PC-3 (cell line): Measurements from ENCODE around the gene TEX28. TPM values are rescaled to one million over a fixed set of nuclear protein-coding genes. Genes with fewer than 3 reads are reported as not detected.

ENCODE experiments used
- ATAC-seq: fragments of 200-7000 bp; cut with Tn5 transposase; 2 replicates; pipeline ENCODE4 v1.9.1; 2020; ENCODE audit warnings: mild to moderate bottlenecking, moderate library complexity
- BruUV-seq: library from RNA; stranded (reverse); fragments of 400-500 nt; replicated peaks from 2 replicates; lab custom pipeline; 2021; lab: Mats Ljungman, UMichigan
- CTCF ChIA-PET: fragments of 300-600 bp; sonication (Branson Sonifier 250); formaldehyde crosslinking; loops from one replicate; lab custom pipeline; 2022; ENCODE audit warnings: antibody characterized with exemption; lab: Charles Lee
- POLR2A ChIA-PET: fragments of 300-600 bp; sonication (Branson Sonifier 250); formaldehyde crosslinking; loops from one replicate; lab custom pipeline; 2022; ENCODE audit warnings: antibody characterized with exemption; ENCODE audit not compliant: unreplicated experiment; lab: Charles Lee
- DNase-seq: peaks from one replicate; pipeline ENCODE4 v3.0.0-alpha.2; 2015
- H2AFZ ChIP-seq: fragments of 300-600 bp; sonication (generic); 2 replicates; pipeline ENCODE4 v1.6.0; 2016; ENCODE audit warnings: antibody characterized with exemption, low read length
- H3F3A ChIP-seq: fragments of 300-600 bp; sonication (generic); one replicate; pipeline ENCODE4 v1.6.0; 2017; ENCODE audit warnings: antibody characterized with exemption, low read length, control low read depth, mild to moderate bottlenecking; ENCODE audit not compliant: unreplicated experiment
- H3K27ac ChIP-seq: fragments of 300-600 bp; sonication (generic); 2 replicates; pipeline ENCODE4 v1.5.1; 2016; ENCODE audit warnings: mild to moderate bottlenecking, low read length
- H3K27me3 ChIP-seq: fragments of 300-600 bp; sonication (generic); 2 replicates; pipeline ENCODE4 v1.6.1; 2016; ENCODE audit warnings: low read length, mixed read lengths
- H3K36me3 ChIP-seq: fragments of 300-600 bp; sonication (generic); 2 replicates; pipeline ENCODE4 v1.6.1; 2016; ENCODE audit warnings: low read depth, mixed run types, low read length, mixed read lengths
- H3K4me1 ChIP-seq: fragments of 300-600 bp; sonication (generic); 2 replicates; pipeline ENCODE4 v1.5.1; 2016; ENCODE audit warnings: low read length; ENCODE audit not compliant: insufficient read depth
- H3K4me2 ChIP-seq: fragments of 300-600 bp; sonication (generic); 2 replicates; pipeline ENCODE4 v1.6.0; 2016; ENCODE audit warnings: low read length
- H3K4me3 ChIP-seq: fragments of 300-600 bp; sonication (generic); 2 replicates; pipeline ENCODE4 v1.5.1; 2016; ENCODE audit warnings: mild to moderate bottlenecking, low read length, mixed read lengths
- H3K79me2 ChIP-seq: fragments of 300-600 bp; sonication (generic); 2 replicates; pipeline ENCODE4 v1.6.1; 2017; ENCODE audit warnings: low read length, mixed read lengths
- H3K9ac ChIP-seq: fragments of 300-600 bp; sonication (generic); 2 replicates; pipeline ENCODE4 v1.6.0; 2016; ENCODE audit warnings: mild to moderate bottlenecking, low read length
- H3K9me2 ChIP-seq: fragments of 300-600 bp; sonication (generic); replicated peaks from 2 replicates; pipeline ENCODE4 v1.6.1; 2016; ENCODE audit warnings: mixed run types, low read length, mixed read lengths
- H3K9me3 ChIP-seq: fragments of 300-600 bp; sonication (generic); 2 replicates; pipeline ENCODE4 v1.6.1; 2016; ENCODE audit warnings: low read length, mixed read lengths
- H4K20me1 ChIP-seq: fragments of 300-600 bp; sonication (generic); 2 replicates; pipeline ENCODE4 v1.6.1; 2016; ENCODE audit warnings: low read length, mixed read lengths
- CTCF ChIP-seq: fragments of 300-600 bp; sonication (generic); conservative IDR thresholded peaks from 2 replicates; pipeline ENCODE4 v1.5.1; 2017; ENCODE audit warnings: antibody characterized with exemption, low read depth, mild to moderate bottlenecking, low read length
- EZH2 ChIP-seq: fragments of 300-600 bp; sonication (generic); IDR thresholded peaks from one replicate; pipeline ENCODE4 v1.6.1; 2017; ENCODE audit warnings: antibody characterized with exemption, mild to moderate bottlenecking, low read length; ENCODE audit not compliant: unreplicated experiment
- EZH2phosphoT487 ChIP-seq: fragments of 300-600 bp; sonication (generic); IDR thresholded peaks from 2 replicates; pipeline ENCODE4 v1.6.1; 2018; ENCODE audit warnings: mild to moderate bottlenecking, antibody characterized with exemption, low read length, borderline replicate concordance
- intact Hi-C: fragments of 100-400 bp; cut with micrococcal nuclease; formaldehyde crosslinking; loops from 2 replicates; pipeline ENCODE4 v1.9.0; 2023
- total RNA-seq: library from RNA; depleted of rRNA; stranded (reverse); fragments of >200 nt; gene quantifications from 2 replicates; pipeline ENCODE4 v1.2.3, GENCODE V29; 2014

Gene TEX28
- total RNA-seq, 1 experiment from 2014 or later: 0.11 TPM

- intact Hi-C loops: no loop called here
- Histone ChIP-seq H3K36me3 (no peaks in the 10 kb centered on the region), H3K27me3 (no peaks in the 10 kb centered on the region), H3K4me3 (no peak overlapping the region), H3K27ac (no peak overlapping the region), H3K4me1 (no peaks in the 10 kb centered on the region), H3K9me2 (no peaks in the 10 kb centered on the region), H3K4me2 (no peak overlapping the region), H2AFZ (no peak overlapping the region), H3K79me2 (no peaks in the 10 kb centered on the region), H3K9ac (no peak overlapping the region), H3K9me3 (no peaks in the 10 kb centered on the region), H3F3A (no peaks in the 10 kb centered on the region), H4K20me1 (no peaks in the 10 kb centered on the region)
- TF ChIP-seq CTCF (no peak), EZH2phosphoT487 (no peak), EZH2 (no peak)
- DNase-seq (no peak), ATAC-seq (no peak)
- POLR2A ChIA-PET: no interaction called here
- CTCF ChIA-PET: no interaction called here
- no TSS peak for BruUV-seq
Observed at GRCh38 chrX:154334496-154334895, 39.6 kb upstream of the TEX28 start.

DNA sequence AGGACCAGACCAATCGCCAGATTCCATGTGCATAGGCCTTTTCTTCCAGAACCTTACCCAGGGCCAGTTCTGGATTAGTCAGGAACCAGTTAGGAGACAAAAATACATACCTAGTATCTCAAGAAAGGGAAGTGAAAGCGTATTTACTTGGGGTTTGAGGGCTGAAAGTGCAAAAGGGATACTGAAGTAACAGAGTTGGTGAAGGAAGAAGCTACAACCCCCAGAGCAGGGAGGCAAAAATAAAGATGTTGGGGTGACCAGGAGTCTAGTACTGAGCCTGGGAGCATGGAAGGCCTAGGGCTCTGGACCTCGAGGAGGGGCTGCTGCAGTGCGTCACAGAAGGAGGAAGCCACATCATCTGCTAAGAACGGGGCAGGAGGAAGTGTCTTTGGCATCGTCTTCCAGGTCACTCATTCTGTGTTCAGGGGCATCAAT, 38.9 kb upstream of the TEX28 start:
- H3K9me3 ChIP-seq: no peaks in the 10 kb centered on the region
- CTCF ChIA-PET: no interaction called here
- H3K9me2 ChIP-seq: no peaks in the 10 kb centered on the region
- intact Hi-C loops: no loop called here
- no peaks in the 10 kb centered on the region for H3K27me3 ChIP-seq
- no peak for TF ChIP-seq CTCF
- no peak for TF ChIP-seq EZH2phosphoT487
- TF ChIP-seq EZH2: no peak
- no peaks in the 10 kb centered on the region for H4K20me1 ChIP-seq
- no peaks in the 10 kb centered on the region for H3K79me2 ChIP-seq
- H3K27ac ChIP-seq: no peak overlapping the region
- no peak overlapping the region for H3K4me3 ChIP-seq
- DNase-seq (no peak), ATAC-seq (no peak)
- no TSS peak for BruUV-seq
- no peaks in the 10 kb centered on the region for H3K4me1 ChIP-seq
- H3K36me3 ChIP-seq: no peaks in the 10 kb centered on the region
- POLR2A ChIA-PET: no interaction called here
- H3K9ac ChIP-seq: no peak overlapping the region
- H3F3A ChIP-seq: no peaks in the 10 kb centered on the region
- no peak overlapping the region for H2AFZ ChIP-seq
- H3K4me2 ChIP-seq: no peak overlapping the region

DNA sequence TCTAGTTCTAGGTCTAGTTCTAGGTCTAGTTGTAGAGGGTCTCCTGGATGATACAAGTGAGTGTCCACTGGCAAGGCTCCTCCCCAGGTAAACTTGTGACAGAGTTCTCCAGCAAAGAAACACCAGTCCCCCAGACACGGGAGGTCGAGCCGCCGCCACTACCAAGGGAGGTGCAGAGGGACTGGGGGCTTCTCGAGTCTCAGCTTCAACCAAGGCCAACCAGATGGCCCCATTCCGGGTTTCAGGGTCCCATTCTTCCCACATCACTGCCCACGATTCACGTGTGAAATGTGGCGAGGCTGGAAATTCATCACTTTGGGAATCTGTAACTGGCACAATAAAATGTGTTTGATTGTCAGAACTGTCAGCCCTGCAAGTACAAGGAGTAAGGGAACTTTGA, 38.2 kb upstream of the TEX28 start:
- Histone ChIP-seq H3K79me2 (no peaks in the 10 kb centered on the region), H3K9ac (no peak overlapping the region), H4K20me1 (no peaks in the 10 kb centered on the region), H3K27ac (no peak overlapping the region), H3K4me1 (no peaks in the 10 kb centered on the region), H3K4me2 (no peak overlapping the region), H3F3A (no peaks in the 10 kb centered on the region), H3K4me3 (no peak overlapping the region), H2AFZ (no peak overlapping the region), H3K9me2 (no peaks in the 10 kb centered on the region), H3K36me3 (no peaks in the 10 kb centered on the region), H3K9me3 (no peaks in the 10 kb centered on the region), H3K27me3 (no peaks in the 10 kb centered on the region)
- TF ChIP-seq EZH2phosphoT487: no peak
- no peak for TF ChIP-seq EZH2
- no peak for TF ChIP-seq CTCF
- no peak for ATAC-seq
- ChIA-PET POLR2A (no interaction called here), CTCF (no interaction called here)
- BruUV-seq: no TSS peak
- intact Hi-C loops: no loop called here
- DNase-seq: no peak
